CD4-positive, alpha-beta memory T cell (primary cell): ENCODE measurements around the gene ACTR3. TPM values are rescaled to one million over a fixed set of nuclear protein-coding genes. Genes with fewer than 3 reads are reported as not detected.

Experiments used
- CTCF ChIA-PET: fragments of 350-600 bp; sonication (Branson Sonifier 250); formaldehyde crosslinking; loops from one replicate; lab custom pipeline; 2021; ENCODE audit warnings: inconsistent platforms; ENCODE audit not compliant: partially characterized antibody; lab: Charles Lee
- POLR2A ChIA-PET: fragments of 350-600 bp; sonication (Branson Sonifier 250); formaldehyde crosslinking; loops from one replicate; lab custom pipeline; 2021; ENCODE audit not compliant: partially characterized antibody; lab: Charles Lee
- DNase-seq, 5 donors: peaks; one replicate each; pipeline versions ENCODE4 v3.0.0 to v3.0.0-alpha.2; 2020 to 2022; ENCODE audit warnings: mixed read lengths in 1 of 5
- H3K27ac ChIP-seq: one replicate; pipeline ENCODE4 v1.7.0; 2013; ENCODE audit warnings: low read depth, low read length
- H3K27me3 ChIP-seq: 2 replicates; pipeline ENCODE4 v1.7.0; 2013; ENCODE audit warnings: mild to moderate bottlenecking, low read length, moderate library complexity; ENCODE audit not compliant: insufficient read depth
- H3K36me3 ChIP-seq: 2 replicates; pipeline ENCODE4 v1.7.0; 2013; ENCODE audit warnings: mild to moderate bottlenecking, low read length, moderate library complexity; ENCODE audit not compliant: insufficient read depth
- H3K4me1 ChIP-seq: 2 replicates; pipeline ENCODE4 v1.7.0; 2013; ENCODE audit warnings: mild to moderate bottlenecking, low read length, moderate library complexity; ENCODE audit not compliant: insufficient read depth
- H3K4me3 ChIP-seq, 2 donors: one replicate each; pipeline ENCODE4 v1.7.0; 2013; ENCODE audit warnings: low read length in 2 of 2, mild to moderate bottlenecking in 1 of 2
- H3K9me3 ChIP-seq, 2 donors: one replicate each; pipeline ENCODE4 v1.7.0; 2013; ENCODE audit warnings: low read length in 2 of 2, control low read depth in 1 of 2; ENCODE audit not compliant: control insufficient read depth in 1 of 2
- H3K27ac Mint-ChIP-seq, 7 donors: one replicate each; pipeline ENCODE4 v1.8.0; 2020 to 2021; ENCODE audit warnings: mixed read lengths in 7 of 7, mild to moderate bottlenecking in 6 of 7, inconsistent platforms in 3 of 7, moderate library complexity in 3 of 7
- H3K27me3 Mint-ChIP-seq, 2 donors: one replicate each; pipeline ENCODE4 v1.8.0; 2020 to 2021; ENCODE audit warnings: mixed read lengths in 2 of 2
- H3K36me3 Mint-ChIP-seq, 2 donors: one replicate each; pipeline ENCODE4 v1.8.0; 2020 to 2021; ENCODE audit warnings: mixed read lengths in 2 of 2, inconsistent platforms in 1 of 2, mild to moderate bottlenecking in 1 of 2
- H3K4me1 Mint-ChIP-seq, 4 donors: one replicate each; pipeline ENCODE4 v1.8.0; 2020 to 2021; ENCODE audit warnings: mixed read lengths in 4 of 4, mild to moderate bottlenecking in 1 of 4
- H3K4me3 Mint-ChIP-seq, 8 donors: one replicate each; pipeline ENCODE4 v1.8.0; 2020 to 2021; ENCODE audit warnings: mixed read lengths in 8 of 8, mild to moderate bottlenecking in 7 of 8, moderate library complexity in 6 of 8, inconsistent platforms in 3 of 8
- H3K9me3 Mint-ChIP-seq, 8 donors: one replicate each; pipeline ENCODE4 v1.8.0; 2020 to 2021; ENCODE audit warnings: mixed read lengths in 8 of 8, mild to moderate bottlenecking in 5 of 8, inconsistent platforms in 3 of 8, moderate library complexity in 1 of 8
- intact Hi-C: fragments of 100-400 bp; cut with micrococcal nuclease; formaldehyde crosslinking; loops from one replicate; pipeline ENCODE4 v1.15.1; 2023
- polyA plus RNA-seq, 2 donors: library from polyadenylated mRNA; unstranded; fragments of 300-500 nt; fragmentation: Illumina TruSeq; gene quantifications; one replicate each; pipeline ENCODE4 v1.2.3, GENCODE V29; 2021
- total RNA-seq, 2 experiments: library from RNA; stranded (reverse); gene quantifications; one replicate each; pipeline ENCODE4 v1.2.3, GENCODE V29; 2021

The ACTR3 gene
- total and polyA plus RNA-seq, 4 experiments from 2014 or later = 247 to 567 (median 396) TPM

DNA sequence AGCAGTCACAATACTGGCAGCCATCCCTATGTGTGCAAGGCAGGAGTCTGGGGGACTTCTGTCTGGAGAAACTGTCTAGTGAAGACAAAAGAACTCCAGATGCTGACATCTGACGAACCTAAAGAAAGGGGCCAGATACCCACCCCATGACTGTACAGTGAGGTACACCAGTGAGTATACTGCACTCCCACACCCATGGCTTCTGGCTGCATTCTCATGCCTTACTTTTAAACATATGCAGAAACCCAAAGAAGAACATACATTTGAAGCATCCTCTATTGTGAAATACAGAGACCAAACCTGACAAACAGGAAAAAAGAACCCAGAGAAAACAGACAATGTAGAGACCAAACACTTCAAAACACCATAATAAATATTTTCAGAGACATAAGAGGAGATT, 102.2 kb downstream of the ACTR3 start:
- intact Hi-C loops = no loop called here
- H3K4me1 Mint-ChIP-seq = no peaks in the 10 kb centered on the region
- Histone ChIP-seq H3K9me3 (no peaks in the 10 kb centered on the region), H3K27ac (no peak overlapping the region), H3K27me3 (no peaks in the 10 kb centered on the region), H3K4me3 (no peak overlapping the region), H3K36me3 (no peaks in the 10 kb centered on the region), H3K4me1 (no peaks in the 10 kb centered on the region)
- no peak for DNase-seq
- POLR2A ChIA-PET = no interaction called here
- H3K9me3 Mint-ChIP-seq = peaks cover 0 to 5% (median 0%) of the 10 kb centered on the region in 8 donors
- no peak overlapping the region for H3K27ac Mint-ChIP-seq
- no peaks in the 10 kb centered on the region for H3K27me3 Mint-ChIP-seq
- peaks cover 5 to 33% of the 10 kb centered on the region in 2 donors for H3K36me3 Mint-ChIP-seq
- H3K4me3 Mint-ChIP-seq = no peak overlapping the region
- CTCF ChIA-PET = no interaction called here

- no peak for DNase-seq
- H3K36me3 Mint-ChIP-seq = peaks cover 7 to 22% of the 10 kb centered on the region in 2 donors
- no peaks in the 10 kb centered on the region for H3K9me3 Mint-ChIP-seq
- no peak overlapping the region for H3K4me3 Mint-ChIP-seq
- Histone ChIP-seq H3K4me3 (no peak overlapping the region), H3K27ac (no peak overlapping the region), H3K9me3 (no peaks in the 10 kb centered on the region), H3K27me3 (no peaks in the 10 kb centered on the region), H3K36me3 (no peaks in the 10 kb centered on the region), H3K4me1 (no peaks in the 10 kb centered on the region)
- ChIA-PET POLR2A (no interaction called here), CTCF (no interaction called here)
- H3K27ac Mint-ChIP-seq = no peak overlapping the region
- H3K4me1 Mint-ChIP-seq = no peaks in the 10 kb centered on the region
- H3K27me3 Mint-ChIP-seq = no peaks in the 10 kb centered on the region
- intact Hi-C loops = no loop called here
Observed at GRCh38 chr2:113996671-113997594, 107.0 kb downstream of the ACTR3 start.

DNA sequence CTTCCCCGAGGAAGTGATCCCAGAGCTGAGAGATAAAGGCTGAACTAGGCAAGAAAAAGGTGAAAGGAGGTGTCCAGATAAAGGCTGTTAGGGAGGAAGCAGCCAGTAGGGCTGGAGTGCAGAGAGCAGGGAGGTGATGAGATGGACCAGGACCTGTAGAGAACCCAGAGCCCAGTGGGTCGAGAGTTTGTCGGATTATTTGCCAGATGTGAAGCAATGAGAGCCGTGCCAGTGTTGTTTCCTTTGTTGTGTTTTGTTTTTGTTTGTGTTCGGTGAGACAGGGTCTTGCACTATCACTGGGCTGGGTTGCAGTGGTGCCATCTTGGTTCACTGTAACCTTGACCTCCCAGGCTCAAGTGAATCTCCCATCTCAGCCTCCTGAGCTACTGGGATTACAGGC, 111.3 kb downstream of the ACTR3 start:
- no peaks in the 10 kb centered on the region for H3K36me3 ChIP-seq
- H3K4me3 ChIP-seq = no peak overlapping the region
- Mint-ChIP-seq H3K4me1 (no peaks in the 10 kb centered on the region), H3K27me3 (no peaks in the 10 kb centered on the region), H3K27ac (no peak overlapping the region), H3K4me3 (no peak overlapping the region), H3K9me3 (peaks cover 0 to 5% (median 0%) of the 10 kb centered on the region in 8 donors), H3K36me3 (peaks cover 4 to 37% of the 10 kb centered on the region in 2 donors)
- H3K27me3 ChIP-seq = no peaks in the 10 kb centered on the region
- intact Hi-C loops = no loop called here
- no peak for DNase-seq
- POLR2A ChIA-PET = no interaction called here
- CTCF ChIA-PET = no interaction called here
- H3K9me3 ChIP-seq = no peaks in the 10 kb centered on the region
- no peak overlapping the region for H3K27ac ChIP-seq
- no peaks in the 10 kb centered on the region for H3K4me1 ChIP-seq

GRCh38 chr2:114001937-114002336, 112.0 kb downstream of the ACTR3 start:
- H3K27me3 Mint-ChIP-seq = no peaks in the 10 kb centered on the region
- no peaks in the 10 kb centered on the region for H3K36me3 ChIP-seq
- intact Hi-C loops = no loop called here
- H3K4me3 ChIP-seq = no peak overlapping the region
- no peak for DNase-seq
- H3K4me1 Mint-ChIP-seq = no peaks in the 10 kb centered on the region
- ChIA-PET CTCF (no interaction called here), POLR2A (no interaction called here)
- H3K9me3 Mint-ChIP-seq = peaks cover 0 to 5% (median 0%) of the 10 kb centered on the region in 8 donors
- H3K27ac ChIP-seq = no peak overlapping the region
- H3K27me3 ChIP-seq = no peaks in the 10 kb centered on the region
- peaks cover 4 to 37% of the 10 kb centered on the region in 2 donors for H3K36me3 Mint-ChIP-seq
- no peak overlapping the region for H3K27ac Mint-ChIP-seq
- H3K9me3 ChIP-seq = no peaks in the 10 kb centered on the region
- H3K4me1 ChIP-seq = no peaks in the 10 kb centered on the region
- no peak overlapping the region for H3K4me3 Mint-ChIP-seq

- Mint-ChIP-seq H3K27ac (no peak overlapping the region), H3K36me3 (peaks cover 0 to 30% of the 10 kb centered on the region in 2 donors), H3K4me1 (no peaks in the 10 kb centered on the region), H3K4me3 (no peak overlapping the region), H3K27me3 (peaks cover 0 to 5% of the 10 kb centered on the region in 2 donors), H3K9me3 (peaks cover 0 to 5% (median 0%) of the 10 kb centered on the region in 8 donors)
- ChIA-PET POLR2A (no interaction called here), CTCF (no interaction called here)
- no peak for DNase-seq
- H3K4me1 ChIP-seq = no peaks in the 10 kb centered on the region
- H3K9me3 ChIP-seq = no peaks in the 10 kb centered on the region
- intact Hi-C loops = no loop called here
- no peaks in the 10 kb centered on the region for H3K27me3 ChIP-seq
- no peak overlapping the region for H3K27ac ChIP-seq
- no peak overlapping the region for H3K4me3 ChIP-seq
- no peaks in the 10 kb centered on the region for H3K36me3 ChIP-seq
Observed at GRCh38 chr2:114005110-114005783, 115.4 kb downstream of the ACTR3 start.

DNA sequence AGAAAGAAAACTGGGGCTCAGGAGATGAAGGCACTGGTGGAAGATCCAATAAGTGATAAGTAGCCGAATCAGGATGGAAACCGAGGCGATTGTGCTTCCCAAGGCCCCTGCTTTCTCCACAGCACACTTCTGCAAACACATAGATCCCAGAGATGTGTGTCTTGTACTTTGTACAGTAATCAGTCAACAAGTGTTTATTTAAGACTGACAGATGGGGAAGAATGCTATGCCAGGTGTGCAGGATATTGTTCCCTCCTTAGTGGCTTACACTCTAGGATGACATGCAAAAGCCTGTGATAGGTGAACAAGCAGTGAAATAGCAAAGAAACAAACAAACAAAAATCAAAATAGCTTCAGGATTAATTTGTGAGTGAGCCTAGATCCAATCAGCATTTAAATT, 116.6 kb downstream of the ACTR3 start:
- Histone ChIP-seq H3K27ac (no peak overlapping the region), H3K4me1 (no peaks in the 10 kb centered on the region), H3K9me3 (no peaks in the 10 kb centered on the region), H3K27me3 (no peaks in the 10 kb centered on the region), H3K36me3 (no peaks in the 10 kb centered on the region), H3K4me3 (no peak overlapping the region)
- ChIA-PET POLR2A (no interaction called here), CTCF (no interaction called here)
- no peak for DNase-seq
- Mint-ChIP-seq H3K4me3 (no peak overlapping the region), H3K27ac (no peak overlapping the region), H3K36me3 (peaks cover 0 to 26% of the 10 kb centered on the region in 2 donors), H3K27me3 (peaks cover 0 to 5% of the 10 kb centered on the region in 2 donors), H3K9me3 (peaks cover 0 to 5% (median 0%) of the 10 kb centered on the region in 8 donors), H3K4me1 (no peaks in the 10 kb centered on the region)
- intact Hi-C loops = no loop called here

GRCh38 chr2:114007436-114007835, 117.5 kb downstream of the ACTR3 start:
- H3K4me1 ChIP-seq = no peaks in the 10 kb centered on the region
- ChIA-PET POLR2A (no interaction called here), CTCF (no interaction called here)
- intact Hi-C loops = no loop called here
- no peak for DNase-seq
- no peak overlapping the region for H3K27ac Mint-ChIP-seq
- no peak overlapping the region for H3K4me3 ChIP-seq
- peaks cover 0 to 5% (median 1%) of the 10 kb centered on the region in 8 donors for H3K9me3 Mint-ChIP-seq
- H3K27me3 Mint-ChIP-seq = peaks cover 1 to 10% of the 10 kb centered on the region in 2 donors
- no peak overlapping the region for H3K27ac ChIP-seq
- H3K4me1 Mint-ChIP-seq = no peaks in the 10 kb centered on the region
- H3K36me3 Mint-ChIP-seq = peaks cover 0 to 22% of the 10 kb centered on the region in 2 donors
- no peak overlapping the region for H3K4me3 Mint-ChIP-seq
- H3K36me3 ChIP-seq = no peaks in the 10 kb centered on the region
- no peaks in the 10 kb centered on the region for H3K27me3 ChIP-seq
- no peaks in the 10 kb centered on the region for H3K9me3 ChIP-seq
